Cardiac muscle cell (in vitro differentiated cells and primary cell): ENCODE measurements around the gene WSCD2. TPM values are rescaled to one million over a fixed set of nuclear protein-coding genes. Genes with fewer than 3 reads are reported as not detected.
A peak's percentile ranks its signal among the peaks of the same experiment; 100 is the strongest.

Experiments
- DNase-seq, 2 donors: peaks; one replicate each; pipeline versions ENCODE4 v3.0.0 to v3.0.0-alpha.2; 2010 to 2017; ENCODE audit warnings: low read depth in 1 of 2, low spot score in 1 of 2
- H3K27ac ChIP-seq: fragments of 200-600 bp; sonication (generic); 2 replicates; pipeline ENCODE4 v1.5.1; 2016
- H3K27me3 ChIP-seq: fragments of 200-600 bp; sonication (generic); 2 replicates; pipeline ENCODE4 v1.6.0; 2016; ENCODE audit warnings: control low read depth
- H3K36me3 ChIP-seq: fragments of 200-600 bp; sonication (generic); 2 replicates; pipeline ENCODE4 v1.5.1; 2016; ENCODE audit warnings: control low read depth
- H3K4me1 ChIP-seq: fragments of 200-600 bp; sonication (generic); 2 replicates; pipeline ENCODE4 v1.8.1; 2017; ENCODE audit warnings: low read depth, mild to moderate bottlenecking, mixed run types
- H3K4me3 ChIP-seq: fragments of 200-600 bp; sonication (generic); 2 replicates; pipeline ENCODE4 v1.5.1; 2016; ENCODE audit warnings: mild to moderate bottlenecking
- H3K9me3 ChIP-seq: fragments of 200-600 bp; sonication (generic); 2 replicates; pipeline ENCODE4 v1.5.1; 2017; ENCODE audit warnings: low read depth, mild to moderate bottlenecking, control low read depth
- polyA plus RNA-seq: library from polyadenylated mRNA; unstranded; fragments of >200 nt; fragmentation: Nextera tagmentation; extraction: Ambion mirVana; gene quantifications from 2 replicates; pipeline ENCODE4 v1.2.1, GENCODE V29; 2016
- total RNA-seq: library from RNA; depleted of rRNA; stranded (reverse); fragments of >200 nt; gene quantifications from 2 replicates; pipeline ENCODE4 v1.2.3, GENCODE V29; 2016
- TF ChIP-seq, protein P1 (sequence below): IDR thresholded peaks from 2 replicates; pipeline ENCODE4 v1.5.1; 2012; ENCODE audit warnings: low read depth, mild to moderate bottlenecking, low read length

The WSCD2 gene
- total and polyA plus RNA-seq, 2 experiments from 2014 or later, result 7.0 to 7.1 TPM

DNA sequence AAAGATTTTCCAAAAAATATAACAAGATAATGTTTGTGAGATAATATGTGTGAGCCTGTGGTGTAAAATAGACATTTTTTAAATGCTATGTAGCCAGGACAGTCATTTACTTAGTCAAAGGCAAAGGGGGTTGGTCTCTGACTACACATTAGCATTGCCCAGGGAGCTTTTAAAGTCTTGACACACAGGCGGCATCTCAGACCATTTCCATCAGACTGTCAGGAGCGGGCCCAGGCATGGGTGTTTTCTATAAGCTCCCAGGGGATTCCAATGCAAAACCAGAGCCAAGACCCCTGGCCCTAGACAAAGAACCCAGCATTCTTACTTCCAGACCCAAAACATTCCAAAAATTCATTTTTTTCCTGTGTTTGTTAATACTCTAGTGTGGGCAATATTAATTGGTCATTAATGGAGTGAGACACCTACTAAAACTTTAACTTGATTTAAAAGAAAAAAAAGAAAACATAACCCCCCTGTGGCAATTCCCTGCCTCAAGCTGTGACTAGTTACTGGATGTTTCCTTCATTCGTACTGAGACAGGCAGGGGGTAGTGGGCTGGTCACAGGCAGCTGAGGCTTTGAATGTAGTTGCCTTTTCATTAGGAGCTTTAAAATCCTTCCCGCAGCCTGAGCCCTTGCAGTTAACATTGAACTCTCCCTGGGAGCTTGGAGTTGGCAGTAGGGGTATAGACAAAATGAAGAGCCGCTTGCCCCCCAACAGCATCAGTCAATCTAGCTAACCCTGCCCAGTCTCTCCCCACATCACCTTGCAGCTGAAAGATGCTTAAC is 106.3 kb downstream of the WSCD2 start:
- DNase-seq, result no peak
- TF ChIP-seq, protein P1, sequence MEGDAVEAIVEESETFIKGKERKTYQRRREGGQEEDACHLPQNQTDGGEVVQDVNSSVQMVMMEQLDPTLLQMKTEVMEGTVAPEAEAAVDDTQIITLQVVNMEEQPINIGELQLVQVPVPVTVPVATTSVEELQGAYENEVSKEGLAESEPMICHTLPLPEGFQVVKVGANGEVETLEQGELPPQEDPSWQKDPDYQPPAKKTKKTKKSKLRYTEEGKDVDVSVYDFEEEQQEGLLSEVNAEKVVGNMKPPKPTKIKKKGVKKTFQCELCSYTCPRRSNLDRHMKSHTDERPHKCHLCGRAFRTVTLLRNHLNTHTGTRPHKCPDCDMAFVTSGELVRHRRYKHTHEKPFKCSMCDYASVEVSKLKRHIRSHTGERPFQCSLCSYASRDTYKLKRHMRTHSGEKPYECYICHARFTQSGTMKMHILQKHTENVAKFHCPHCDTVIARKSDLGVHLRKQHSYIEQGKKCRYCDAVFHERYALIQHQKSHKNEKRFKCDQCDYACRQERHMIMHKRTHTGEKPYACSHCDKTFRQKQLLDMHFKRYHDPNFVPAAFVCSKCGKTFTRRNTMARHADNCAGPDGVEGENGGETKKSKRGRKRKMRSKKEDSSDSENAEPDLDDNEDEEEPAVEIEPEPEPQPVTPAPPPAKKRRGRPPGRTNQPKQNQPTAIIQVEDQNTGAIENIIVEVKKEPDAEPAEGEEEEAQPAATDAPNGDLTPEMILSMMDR, result no peak
- no peaks in the 10 kb centered on the region for H3K27me3 ChIP-seq
- H3K4me1 ChIP-seq, result no peaks in the 10 kb centered on the region
- no peaks in the 10 kb centered on the region for H3K36me3 ChIP-seq
- H3K9me3 ChIP-seq, result no peaks in the 10 kb centered on the region
- no peak overlapping the region for H3K4me3 ChIP-seq
- no peak overlapping the region for H3K27ac ChIP-seq

- no peak overlapping the region for H3K4me3 ChIP-seq
- no peak for DNase-seq
- no peak overlapping the region for H3K27ac ChIP-seq
- no peaks in the 10 kb centered on the region for H3K27me3 ChIP-seq
- no peaks in the 10 kb centered on the region for H3K4me1 ChIP-seq
- TF ChIP-seq, protein P1, result no peak
- H3K9me3 ChIP-seq, result no peaks in the 10 kb centered on the region
- H3K36me3 ChIP-seq, result no peaks in the 10 kb centered on the region
Measured at GRCh38 chr12:108235985-108236263, 106.8 kb downstream of the WSCD2 start.

DNA sequence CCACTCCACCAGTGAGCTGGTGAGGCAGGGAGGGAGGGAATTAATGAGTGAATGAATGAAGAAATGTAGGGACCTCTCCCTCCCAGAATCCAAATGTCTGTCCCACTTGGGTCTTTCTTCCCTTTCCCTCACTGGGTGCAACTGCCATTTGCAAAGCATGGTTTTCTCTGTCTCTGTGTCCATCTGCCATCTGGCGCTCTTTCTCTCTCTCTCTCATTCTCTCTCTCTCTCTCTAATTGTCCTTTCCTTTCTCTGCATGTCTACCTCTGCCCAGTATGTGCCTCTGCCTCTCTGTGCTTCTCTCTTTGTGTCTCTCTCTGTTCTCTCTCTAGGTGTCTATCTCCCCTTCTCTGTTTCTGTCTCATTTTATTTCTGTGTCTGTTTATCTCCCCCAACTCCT is 107.3 kb downstream of the WSCD2 start:
- Histone ChIP-seq H3K36me3 (no peaks in the 10 kb centered on the region), H3K4me1 (no peaks in the 10 kb centered on the region), H3K27ac (no peak overlapping the region), H3K27me3 (no peaks in the 10 kb centered on the region), H3K4me3 (no peak overlapping the region), H3K9me3 (no peaks in the 10 kb centered on the region)
- TF ChIP-seq, protein P1, result no peak
- no peak for DNase-seq

GRCh38 chr12:108237272-108237671 is 108.2 kb downstream of the WSCD2 start:
- DNase-seq, result no peak
- H3K36me3 ChIP-seq, result no peaks in the 10 kb centered on the region
- H3K9me3 ChIP-seq, result no peaks in the 10 kb centered on the region
- H3K4me3 ChIP-seq, result no peak overlapping the region
- H3K4me1 ChIP-seq, result no peaks in the 10 kb centered on the region
- H3K27ac ChIP-seq, result no peak overlapping the region
- H3K27me3 ChIP-seq, result no peaks in the 10 kb centered on the region
- TF ChIP-seq, protein P1, result peak; percentile 24

GRCh38 chr12:108238474-108238873 is 109.4 kb downstream of the WSCD2 start:
- H3K27me3 ChIP-seq, result no peaks in the 10 kb centered on the region
- H3K4me3 ChIP-seq, result no peak overlapping the region
- H3K36me3 ChIP-seq, result no peaks in the 10 kb centered on the region
- TF ChIP-seq, protein P1, result no peak
- no peak overlapping the region for H3K27ac ChIP-seq
- no peaks in the 10 kb centered on the region for H3K4me1 ChIP-seq
- no peaks in the 10 kb centered on the region for H3K9me3 ChIP-seq
- no peak for DNase-seq
